GM18868 (cell line): ENCODE results near the gene SBK2.
"Not testable (repeated sequence)": the region's sequence is repeated elsewhere in the genome, so short reads cannot be mapped to it uniquely, and the experiment has no call there.

ENCODE experiments used
- ATAC-seq: cut with Tn5 transposase; IDR thresholded peaks from one replicate; pipeline ENCODE4 v1.9.1; 2021; ENCODE audit warnings: mild to moderate bottlenecking, moderate library complexity; ENCODE audit not compliant: unreplicated experiment

The SBK2 gene, protein sequence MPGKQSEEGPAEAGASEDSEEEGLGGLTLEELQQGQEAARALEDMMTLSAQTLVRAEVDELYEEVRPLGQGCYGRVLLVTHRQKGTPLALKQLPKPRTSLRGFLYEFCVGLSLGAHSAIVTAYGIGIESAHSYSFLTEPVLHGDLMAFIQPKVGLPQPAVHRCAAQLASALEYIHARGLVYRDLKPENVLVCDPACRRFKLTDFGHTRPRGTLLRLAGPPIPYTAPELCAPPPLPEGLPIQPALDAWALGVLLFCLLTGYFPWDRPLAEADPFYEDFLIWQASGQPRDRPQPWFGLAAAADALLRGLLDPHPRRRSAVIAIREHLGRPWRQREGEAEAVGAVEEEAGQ

DNA sequence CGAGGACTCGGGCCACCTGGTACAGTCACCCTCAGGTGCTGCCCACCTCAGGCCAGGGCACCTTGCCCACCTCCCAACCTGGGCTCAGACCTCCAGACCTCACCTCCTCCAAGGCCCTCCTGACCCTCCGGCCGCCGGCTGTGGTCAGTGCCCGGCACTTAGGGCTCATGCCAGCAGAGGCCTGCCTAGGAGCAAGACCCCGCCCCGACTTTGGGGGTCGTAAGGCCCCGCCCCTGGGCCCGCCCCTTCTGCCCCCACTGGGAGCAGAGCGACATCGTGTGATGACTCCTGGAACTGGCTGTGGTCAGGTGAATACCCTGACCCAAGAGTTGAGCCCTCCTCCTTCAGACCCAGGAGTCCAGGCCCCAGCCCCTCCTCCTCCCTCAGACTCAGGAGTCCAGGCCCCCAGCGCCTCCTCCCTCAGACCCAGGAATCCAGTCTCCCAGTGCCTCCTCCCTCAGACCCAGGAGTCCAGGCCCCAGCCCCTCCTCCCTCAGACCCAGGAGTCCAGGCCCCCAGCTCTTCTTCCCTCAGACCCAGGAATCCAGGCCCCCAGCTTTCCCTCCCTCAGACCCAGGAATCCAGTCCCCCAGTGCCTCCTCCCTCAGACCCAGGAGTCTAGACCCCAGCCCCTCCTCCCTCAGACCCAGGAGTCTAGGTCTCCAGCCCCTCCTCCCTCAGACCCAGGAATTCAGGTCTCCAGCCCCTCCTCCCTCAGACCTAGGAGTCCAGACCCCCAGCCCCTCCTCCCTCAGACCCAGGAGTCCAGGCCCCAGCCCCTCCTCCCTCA, at the start of gene SBK2:
TSS of gene SBK2 (minus strand) at position 183 of the 790 bp plus-strand sequence. CDS start 839 bp downstream, outside the sequence.
- ATAC-seq: no peak

DNA sequence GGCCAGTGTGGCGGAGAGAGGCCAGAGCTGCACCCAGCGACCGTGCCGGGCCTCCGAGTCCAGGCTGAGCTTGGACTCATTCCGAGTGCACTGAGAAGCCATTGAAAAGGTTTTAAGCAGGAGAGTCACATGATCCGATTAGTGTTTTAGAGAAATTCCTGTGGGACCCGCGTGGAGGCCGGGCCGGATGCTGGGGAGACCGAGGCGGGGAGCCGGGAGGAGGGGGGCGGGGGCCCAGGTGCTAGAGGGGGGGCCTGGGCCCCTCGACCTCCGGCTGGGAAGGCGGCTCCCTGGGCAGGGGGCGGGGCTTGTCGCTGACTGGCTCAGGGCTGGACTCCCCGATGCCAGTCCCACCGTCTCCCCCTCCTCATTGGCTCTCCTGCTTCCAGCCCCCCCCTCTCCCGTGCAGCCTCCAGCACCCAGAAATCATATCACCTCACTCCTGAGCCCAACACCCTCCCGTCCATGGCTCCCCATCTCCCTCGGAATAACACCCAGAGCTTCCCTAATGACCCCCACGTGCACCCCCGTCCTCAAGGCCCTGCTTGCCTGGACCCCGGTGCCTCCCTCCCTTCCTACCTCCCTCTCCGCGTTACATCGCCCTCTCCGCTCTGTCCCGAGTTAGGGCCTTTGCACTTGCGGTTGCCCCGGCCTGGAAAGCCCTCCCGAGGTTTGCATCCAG, 48.9 kb upstream of the SBK2 start:
- no peak for ATAC-seq

DNA sequence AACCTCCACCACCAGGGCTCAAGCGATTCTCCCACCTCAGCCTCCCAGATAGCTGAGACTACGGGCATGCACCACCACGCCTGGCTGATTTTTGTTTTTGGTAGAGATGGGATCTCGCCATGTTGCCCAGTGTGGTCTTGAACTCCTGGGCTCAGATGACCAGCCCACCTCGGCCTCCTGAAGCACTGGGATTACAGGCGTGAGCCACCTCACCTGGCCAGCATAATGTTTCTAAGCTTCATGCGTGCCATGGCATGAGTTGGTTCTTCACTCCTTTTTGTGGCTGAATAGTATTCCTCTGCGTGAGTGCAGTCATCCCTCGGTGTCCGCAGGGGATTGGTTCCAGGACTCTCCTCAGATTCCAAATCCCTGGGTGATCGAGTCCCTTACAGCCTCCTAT, 47.9 kb upstream of the SBK2 start:
- no peak for ATAC-seq

DNA sequence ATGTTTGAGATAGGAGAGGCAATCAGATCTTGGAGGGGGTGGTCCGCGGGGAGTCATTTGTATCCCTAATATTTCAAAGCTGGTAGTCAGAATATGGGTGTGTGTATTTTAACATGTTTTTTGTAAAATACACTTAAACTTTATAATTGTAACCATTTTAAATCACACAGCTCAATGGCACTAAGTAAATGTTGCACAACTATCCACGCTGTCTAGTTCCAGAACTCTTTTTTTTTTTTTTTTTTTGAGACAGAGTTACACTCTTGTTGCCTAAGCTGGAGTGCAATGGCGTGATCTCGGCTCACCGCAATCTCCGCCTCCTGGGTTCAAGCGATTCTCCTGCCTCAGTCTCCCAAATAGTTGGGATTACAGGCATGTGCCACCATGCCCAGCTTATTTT, 47.0 kb upstream of the SBK2 start:
- not testable (repeated sequence) for ATAC-seq

DNA sequence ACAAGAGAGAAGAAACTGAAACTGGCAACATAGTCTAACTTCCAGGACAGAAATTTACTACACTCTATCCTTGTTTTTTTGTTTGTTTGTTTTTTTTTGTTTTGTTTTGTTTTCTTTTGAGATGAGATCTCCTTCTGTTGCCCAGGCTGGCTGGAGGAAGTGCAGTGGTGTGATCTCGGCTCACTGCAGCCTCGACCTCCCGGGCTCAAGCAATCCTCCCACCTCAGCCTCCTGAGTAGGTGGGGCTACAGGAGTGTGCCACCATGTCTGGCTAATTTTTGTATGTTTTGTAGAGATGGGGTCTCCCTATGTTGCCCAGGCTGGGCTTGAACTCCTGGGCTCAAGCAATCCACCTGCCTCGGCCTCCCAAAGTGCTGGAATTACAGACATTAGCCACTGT, 45.4 kb upstream of the SBK2 start:
- not testable (repeated sequence) for ATAC-seq

DNA sequence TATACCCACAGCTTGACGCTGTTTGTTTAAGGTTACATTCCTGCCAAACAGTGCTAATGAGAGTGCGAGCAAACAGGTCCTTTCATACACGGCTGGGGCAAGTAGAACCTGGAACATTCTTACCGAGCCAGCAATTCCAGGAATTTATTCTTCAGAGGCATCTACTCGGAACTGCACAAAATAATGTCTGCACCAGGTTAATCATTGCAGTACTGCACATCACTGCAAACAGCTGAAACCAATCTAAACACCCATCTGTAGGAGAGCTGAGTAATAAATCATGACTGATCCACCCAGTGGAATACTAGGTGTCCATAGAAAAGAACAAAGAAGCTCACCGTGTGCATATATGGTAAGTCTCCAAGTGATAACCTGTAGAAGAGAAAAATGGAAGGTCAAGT, 44.9 kb upstream of the SBK2 start:
- no peak for ATAC-seq

DNA sequence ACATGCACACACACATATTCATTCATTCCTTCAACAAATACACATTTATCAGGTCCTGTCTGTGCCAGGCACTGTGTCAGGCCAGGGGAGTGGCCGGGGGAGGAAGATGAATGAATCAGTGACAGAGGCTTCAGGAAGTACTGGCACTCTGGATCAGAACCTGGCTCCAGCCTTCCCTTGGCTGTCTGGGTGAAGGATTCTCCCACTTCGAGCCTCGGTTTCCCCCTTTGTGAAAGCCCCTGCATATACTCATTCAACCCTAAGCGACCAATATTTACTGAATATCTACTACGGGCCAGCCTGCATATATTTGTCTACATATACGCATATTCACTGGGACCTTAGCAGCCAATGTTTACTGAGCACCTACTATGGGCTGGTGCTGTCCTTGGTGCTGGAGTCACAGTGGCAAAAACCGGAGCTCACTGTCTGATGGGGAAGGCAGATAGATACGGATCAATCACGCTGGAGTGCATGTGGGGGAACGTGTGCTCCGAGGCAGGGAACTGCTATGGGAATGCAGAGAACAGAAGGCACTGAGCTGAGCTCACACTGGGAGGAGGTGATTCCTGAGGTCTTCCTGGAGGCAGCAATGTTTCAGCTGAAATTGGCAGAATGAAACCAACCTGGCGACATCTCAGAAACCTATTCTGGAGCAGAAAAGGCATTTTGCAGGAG, 44.4 kb upstream of the SBK2 start:
- ATAC-seq: no peak

DNA sequence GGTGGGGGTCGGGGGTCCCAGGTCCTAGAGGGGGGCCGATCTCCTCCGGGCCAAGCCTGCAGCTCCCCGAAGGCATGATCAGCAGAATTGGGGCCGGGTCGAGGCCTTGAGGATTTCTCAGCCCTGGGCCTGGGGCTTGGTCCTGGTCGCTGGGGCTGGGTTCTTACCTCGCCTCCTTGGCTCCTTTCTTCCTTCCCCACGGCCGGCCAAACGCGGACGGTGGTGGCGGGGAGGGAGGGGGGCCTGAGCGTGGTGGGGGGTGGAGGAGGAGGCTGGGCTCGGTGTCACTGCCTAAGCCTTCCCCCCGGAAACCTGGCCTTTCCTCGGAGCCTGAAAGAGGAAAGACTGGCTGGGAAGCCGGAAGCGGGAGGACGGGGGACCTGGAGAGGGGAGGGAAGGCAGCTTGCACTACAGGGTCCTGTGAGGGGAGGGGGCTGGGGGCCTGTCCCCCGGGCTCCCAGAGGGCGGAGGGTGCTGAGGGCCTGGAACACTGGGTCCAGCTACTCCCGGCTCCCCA, 43.8 kb upstream of the SBK2 start, which contains the start of gene ZNF579:
TSS of gene ZNF579 (minus strand) at position 221 of the 517 bp plus-strand sequence. CDS start 1,209 bp downstream, outside the sequence.
- ATAC-seq: no peak

DNA sequence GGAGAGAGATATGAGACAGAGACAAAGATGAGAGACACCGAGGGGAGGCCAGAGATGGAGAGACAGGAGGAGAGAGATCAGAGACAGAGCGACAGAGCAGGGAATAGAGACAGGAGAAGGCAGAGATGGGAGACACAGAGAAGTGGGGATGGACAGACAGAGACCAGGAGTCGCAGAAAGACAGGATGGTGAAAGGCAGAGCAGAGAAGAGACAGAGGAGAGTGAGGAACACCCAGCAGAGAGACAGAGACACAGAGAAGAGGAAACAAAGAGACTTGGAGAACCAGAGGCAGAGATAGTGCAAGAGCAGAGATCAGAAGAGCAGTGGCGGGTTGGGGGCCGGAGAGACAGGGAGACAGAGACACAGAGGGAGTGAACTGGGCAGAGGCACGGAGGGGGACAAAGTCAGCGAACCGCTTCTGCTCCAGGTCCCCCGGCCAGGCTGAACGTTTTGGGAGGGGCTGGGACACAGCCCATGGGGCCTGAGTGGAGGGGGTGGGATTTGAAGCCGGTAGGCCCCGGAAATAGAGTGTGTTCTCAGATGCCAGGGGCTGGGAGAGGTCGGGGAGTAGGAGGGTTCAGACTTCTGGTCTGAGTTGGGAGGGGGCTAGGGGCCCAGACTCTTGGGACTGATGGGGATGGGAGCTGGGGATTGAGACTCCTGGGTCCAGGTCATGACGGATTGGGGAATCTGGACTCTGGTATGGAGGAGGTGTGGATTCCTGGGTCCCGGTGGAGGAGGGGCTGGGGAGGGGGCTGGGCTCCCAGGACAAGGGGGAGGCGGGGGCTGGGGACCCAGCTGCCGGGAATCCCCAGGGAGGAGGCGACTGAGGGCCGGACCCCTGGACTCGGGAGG, 43.1 kb upstream of the SBK2 start:
- no peak for ATAC-seq

DNA sequence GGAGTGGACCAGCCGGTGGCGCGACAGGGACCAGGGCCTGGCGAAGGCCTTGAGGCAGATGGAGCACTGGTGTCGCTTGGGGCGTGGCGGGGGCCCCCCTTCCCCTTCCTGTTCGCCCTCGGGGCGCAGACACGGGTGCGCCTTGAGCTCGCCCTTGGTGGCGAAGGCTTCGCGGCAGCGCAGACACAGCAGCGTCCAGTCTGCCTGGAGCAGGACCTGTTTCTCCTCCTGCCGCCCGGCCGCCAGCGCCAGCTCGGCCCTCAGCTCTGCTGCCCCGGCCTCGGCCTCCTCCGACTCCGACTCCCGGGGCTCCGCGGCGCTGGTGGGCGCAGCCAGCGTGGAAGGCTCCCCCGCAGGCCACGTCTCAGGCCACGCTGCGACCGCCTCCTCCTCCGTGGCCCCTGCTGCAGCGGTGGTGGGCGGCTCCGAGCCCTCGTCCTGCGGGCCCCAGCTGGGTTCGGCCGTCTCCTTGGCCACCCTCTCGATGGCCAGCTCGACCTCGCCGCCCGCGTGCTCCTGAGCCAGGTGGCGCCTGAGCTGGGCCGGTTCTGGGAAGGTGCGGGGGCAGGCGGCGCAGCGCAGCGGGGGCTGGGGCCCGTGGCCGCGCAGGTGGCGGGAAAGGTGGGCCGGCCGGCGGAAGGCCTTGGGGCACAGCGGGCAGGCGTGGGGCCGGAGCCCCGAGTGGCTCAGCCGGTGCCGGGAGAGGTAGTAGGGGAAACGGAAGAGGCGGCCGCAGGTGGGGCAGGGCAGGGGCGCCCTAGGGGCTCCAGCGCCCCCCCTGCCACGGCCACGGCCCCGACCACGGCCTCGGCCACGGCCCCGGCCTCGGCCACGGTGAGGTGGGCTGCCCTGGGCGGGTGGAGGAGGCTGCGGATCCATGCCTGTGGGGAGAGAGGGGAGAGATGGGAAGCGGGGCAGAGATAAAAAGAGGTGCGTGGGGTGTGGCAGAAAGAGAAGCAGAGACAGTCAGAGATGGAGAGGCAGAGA, 42.1 kb upstream of the SBK2 start:
- no peak for ATAC-seq

DNA sequence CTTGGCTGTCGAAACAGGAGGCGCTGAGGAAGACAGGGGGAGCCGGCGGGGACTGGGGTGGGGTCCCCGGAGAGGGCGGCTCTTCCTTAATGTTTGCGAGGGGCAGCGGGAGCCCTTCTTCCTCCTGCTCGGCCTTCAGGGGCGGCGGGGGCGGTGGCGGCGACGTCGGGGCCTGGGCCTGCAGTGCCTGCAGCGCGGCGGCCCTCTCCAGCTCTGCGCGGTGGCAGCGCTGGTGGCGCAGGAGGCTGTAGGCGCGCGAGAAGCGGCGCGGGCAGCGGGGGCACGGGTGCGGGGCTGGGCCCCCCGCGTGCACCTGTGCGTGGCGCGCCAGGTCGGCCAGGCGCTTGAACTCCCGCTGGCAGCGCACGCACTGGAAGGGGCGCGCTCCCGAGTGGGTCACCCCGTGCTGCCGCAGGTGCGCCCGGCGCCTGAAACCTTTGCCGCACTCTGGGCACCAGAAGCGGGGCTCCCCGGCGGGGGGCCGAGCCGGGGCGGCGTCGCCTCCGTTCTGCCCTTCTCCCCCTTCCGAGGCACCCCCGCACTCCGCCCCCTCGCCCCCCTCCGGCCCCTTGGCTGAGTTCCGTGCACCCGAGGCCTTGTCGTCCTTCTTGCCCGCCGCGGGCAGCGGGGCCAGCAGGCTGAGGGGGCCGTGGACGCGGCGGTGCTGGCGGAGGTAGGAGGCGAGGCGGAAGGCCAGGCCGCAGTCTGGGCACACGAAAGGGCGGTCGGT, 41.3 kb upstream of the SBK2 start:
- ATAC-seq: no peak

DNA sequence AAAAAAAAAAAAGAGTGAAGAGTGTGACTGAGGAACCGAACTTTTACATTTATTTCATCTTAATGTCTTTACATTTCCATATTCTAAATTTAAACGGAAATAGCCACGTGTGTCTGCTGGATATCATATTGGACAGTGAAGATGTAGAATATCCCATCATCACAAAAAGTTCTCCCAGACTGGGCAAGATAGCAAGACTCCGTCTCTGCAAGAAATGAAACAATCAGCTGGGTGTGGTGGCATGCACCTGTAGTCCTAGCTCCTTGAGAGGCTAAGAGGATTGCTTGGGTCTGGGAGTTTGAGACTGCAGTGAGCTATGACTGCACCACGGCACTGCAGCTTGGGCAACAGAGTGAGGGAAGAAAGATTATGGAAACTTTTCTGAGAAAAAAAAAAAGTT, 39.8 kb upstream of the SBK2 start:
- no peak for ATAC-seq

DNA sequence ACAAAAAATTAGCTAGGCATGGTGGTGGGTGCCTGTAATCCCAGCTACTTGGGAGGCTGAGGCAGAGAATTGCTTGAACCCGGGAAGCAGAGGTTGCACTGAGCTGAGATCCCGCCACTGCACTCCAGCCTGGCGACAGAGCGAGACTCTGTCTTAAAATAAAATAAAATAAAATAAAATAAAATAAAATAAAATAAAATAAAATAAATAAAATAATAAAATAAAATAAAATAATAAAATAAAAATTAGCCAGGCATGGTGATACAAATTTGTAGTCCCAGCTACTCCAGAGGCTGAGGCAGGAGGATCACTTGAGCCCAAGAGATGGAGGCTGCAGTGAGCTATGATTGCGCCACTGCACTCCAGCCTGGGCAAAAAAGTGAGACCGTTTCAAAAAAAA, 37.0 kb upstream of the SBK2 start:
- ATAC-seq: not testable (repeated sequence)

DNA sequence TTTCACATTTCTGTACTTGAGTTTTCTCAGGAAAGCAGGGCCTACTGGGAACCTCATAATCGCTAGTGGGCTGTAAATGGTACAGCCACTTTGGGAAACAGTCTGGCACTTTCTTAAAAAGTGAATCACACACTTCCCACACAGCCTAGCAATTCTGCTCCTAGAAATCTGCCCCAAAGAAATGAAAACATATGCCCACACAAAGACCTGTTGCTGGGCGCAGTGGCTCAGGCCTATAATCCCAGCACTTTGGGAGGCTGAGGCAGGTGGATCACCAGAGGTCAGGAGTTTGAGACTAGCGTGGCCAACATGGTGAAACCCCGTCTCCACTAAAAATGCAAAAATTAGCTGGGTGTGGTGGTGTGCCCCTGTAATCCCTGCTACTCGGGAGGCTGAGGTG, 32.5 kb upstream of the SBK2 start:
- ATAC-seq: not testable (repeated sequence)

DNA sequence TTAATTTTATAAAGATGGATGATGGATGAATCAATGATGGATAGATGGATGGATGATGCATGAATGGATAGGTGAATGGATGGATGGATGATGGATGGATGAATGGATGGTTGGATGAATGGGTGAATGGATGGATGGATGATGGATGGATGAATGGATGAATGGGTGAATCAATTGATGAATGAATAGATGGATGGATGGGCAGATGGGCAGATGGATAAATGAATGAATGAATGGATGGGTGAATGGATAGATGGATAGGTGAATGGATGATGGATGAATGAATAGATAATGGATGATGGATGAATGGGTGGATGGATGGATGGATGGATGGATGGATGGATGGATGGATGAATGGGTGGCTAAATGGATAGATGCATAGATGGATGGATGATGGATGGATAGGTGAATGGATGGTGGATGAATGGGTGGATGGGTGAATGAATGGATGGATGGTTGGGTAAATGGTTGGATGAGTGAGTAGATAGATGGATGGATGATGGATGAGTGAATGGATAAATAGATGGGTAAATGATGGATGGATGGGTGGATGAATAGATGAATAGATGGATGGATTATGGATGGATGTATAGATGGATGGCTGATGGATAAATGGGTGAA, 30.9 kb upstream of the SBK2 start:
- ATAC-seq: no peak

DNA sequence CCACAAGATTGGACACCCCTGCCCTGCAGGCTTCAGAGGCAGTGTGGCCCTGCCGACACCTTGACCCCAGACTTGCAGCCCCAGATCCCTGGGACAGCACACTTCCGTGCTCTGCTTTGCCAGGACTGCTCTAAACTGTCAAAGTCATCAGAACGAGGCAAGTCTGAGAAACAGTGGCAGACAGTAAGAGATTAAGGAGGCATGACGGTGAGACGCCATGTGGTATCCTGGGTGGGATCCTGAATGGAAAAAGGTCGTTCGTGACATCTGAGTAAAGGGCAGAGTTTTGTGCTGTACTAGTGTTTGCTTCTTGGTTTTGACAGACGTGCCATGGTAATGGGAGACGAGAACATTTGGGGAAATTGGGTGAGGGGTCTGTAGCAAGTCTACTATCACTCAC, 29.9 kb upstream of the SBK2 start:
- no peak for ATAC-seq

DNA sequence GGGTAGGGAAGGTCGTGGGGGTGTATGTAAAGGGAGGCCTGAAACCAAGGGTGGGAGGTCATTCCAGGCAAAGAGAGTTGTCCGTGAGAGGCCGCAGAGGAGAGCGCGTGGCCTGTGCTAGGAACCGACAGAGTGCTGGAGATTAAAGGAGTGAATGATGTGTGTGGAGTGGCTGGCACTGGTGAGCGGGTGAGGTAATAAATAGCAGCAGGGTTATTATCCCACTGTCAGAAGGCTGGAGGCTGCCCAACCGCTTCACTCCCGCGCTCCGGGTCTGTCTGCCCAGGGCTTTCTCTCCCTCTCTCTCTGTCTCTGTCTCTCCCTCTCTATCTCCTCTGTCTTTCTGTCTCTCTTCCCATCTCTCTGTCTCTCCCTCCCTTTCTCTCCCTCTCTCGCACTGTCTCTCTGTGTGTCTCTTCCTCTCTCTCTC, 26.3 kb upstream of the SBK2 start:
- no peak for ATAC-seq
